HG03520 (cell line): ENCODE results near the gene ANKZF1.

Source experiments
- ATAC-seq: cut with Tn5 transposase; IDR thresholded peaks from one replicate; pipeline ENCODE4 v1.9.1; 2021; ENCODE audit warnings: mild to moderate bottlenecking, moderate library complexity; ENCODE audit not compliant: unreplicated experiment

Gene ANKZF1

DNA sequence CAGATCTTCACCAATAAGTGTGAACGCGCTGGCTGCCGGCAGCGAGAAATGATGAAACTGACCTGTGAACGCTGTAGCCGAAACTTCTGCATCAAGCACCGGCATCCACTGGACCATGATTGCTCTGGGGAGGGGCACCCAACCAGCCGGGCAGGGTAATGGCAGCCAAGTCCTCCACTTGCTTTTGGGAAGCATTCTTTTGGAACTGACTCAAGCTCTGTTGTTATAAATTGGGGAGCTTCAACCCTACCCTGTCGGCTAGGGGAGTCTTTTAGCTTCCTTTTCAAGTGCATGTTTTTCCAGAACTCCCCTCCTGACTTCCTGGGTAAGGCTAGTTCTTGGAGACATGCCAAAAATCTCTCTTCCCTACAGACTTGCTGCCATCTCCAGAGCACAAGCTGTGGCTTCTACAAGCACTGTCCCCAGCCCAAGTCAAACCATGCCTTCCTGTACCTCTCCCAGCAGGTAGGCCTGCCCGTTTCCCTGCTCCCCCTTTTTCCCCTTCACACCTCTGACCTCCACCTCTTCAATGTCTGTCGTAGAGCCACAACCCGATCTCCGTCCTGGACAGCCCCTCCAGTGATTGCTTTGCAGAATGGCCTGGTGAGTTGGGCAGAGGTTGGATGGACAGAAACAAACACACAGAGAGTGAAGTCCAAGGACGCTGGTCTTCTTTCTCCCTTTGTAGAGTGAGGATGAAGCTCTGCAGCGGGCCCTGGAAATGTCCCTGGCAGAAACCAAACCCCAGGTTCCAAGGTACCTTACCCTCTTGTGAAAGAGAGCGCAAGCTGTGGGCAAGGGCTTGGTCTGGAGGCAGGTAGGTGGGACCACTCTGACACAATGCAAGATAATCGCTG, 21.5 kb upstream of the ANKZF1 start:
- ATAC-seq: no peak

DNA sequence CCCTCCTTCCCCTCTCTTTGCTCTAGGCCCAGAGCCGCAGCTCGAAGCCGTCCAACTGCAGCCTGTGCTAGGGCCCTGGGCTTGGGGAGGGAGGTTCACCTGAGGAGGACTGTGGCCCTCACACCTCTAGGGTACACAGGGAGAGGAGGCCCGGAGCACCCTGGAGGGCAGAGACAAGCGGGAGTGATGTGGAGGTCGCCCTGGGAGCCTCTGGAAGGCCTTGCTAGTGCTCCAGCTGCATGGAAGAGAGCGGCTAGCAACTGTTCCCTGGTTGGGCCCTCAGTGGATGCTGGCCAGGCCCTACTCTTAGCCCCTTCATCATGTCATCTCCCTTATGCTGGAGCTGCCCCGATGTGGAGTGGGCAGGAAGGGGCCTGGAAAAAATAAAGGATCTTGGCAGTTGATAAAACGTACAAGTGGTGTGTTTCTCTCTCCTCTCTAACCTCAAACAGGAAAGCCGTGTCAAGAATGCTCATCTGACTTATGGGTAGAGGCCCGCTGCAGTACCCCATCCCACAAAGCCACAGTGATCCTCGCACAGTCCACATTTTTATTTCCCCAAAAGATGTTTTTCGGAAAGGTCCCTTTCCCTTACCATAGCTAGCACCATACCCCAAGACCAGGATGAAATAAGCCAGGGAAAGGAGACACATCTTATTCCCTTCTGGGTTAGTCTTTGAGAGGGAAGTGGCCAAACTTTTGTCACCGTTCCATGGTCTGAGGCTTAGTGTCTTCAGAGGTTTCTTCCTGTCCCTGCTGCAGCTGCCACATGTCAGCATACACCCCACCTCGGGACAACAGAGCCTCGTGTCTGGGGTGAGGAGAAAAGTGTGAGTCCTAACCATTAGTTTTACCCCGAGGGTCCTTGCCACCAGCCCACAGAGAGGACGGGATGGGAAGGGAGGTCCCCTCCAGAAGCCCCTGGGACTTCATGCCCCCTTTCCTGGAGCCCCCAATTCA, 20.1 kb upstream of the ANKZF1 start:
- ATAC-seq: no peak

DNA sequence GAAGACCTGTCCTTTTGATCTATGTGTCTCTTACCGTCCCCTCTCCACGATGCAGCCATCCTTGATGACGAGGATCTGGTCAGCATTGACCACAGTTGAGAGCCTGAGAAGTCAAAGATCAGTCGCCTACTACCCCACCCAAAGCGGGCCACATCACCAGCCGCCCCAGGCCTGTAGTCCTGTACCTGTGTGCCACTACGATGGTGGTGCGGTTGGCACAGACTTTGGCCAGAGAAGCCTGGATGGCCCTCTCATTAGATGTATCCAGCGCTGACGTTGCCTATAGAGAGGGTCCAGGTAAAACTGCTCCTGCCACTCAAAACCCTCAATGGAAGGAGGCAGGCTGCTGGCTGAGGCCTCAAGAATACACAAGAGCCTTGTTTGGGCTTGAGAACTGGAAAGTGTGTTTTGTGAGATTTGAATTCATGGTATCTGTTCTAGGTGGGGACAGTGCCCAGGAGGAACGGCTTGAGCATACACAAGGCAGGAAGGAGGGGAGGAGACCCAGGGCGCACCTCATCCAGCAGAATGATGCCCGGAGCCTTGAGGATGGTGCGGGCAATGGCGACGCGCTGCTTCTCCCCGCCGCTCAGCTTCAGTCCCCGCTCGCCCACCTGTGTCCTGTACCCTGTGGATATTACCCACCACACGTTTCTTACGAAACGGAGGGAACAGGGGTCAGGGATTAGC, 19.3 kb upstream of the ANKZF1 start:
- no peak for ATAC-seq

DNA sequence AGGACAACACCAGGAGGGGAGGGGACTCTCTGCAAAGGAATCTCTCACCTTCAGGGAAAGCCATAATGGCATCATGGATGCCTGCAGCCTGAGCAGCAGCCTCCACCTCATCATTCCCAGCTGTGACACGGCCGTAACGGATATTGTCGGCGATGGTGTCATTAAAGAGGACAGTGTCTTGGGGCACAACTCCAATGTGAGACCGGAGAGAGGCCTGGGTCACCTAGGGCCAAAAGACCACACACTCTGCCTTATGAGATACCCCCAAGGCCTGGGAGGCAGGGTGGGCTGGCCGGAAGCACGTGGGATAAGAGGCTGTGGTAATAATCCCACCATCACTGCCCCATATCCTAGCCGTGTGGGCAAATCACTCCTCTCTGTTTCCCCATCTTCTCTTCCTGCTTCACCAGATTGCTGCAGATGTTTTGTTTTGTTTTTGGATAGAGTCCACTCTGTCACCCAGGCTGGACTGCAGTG, 18.7 kb upstream of the ANKZF1 start:
- no peak for ATAC-seq

DNA sequence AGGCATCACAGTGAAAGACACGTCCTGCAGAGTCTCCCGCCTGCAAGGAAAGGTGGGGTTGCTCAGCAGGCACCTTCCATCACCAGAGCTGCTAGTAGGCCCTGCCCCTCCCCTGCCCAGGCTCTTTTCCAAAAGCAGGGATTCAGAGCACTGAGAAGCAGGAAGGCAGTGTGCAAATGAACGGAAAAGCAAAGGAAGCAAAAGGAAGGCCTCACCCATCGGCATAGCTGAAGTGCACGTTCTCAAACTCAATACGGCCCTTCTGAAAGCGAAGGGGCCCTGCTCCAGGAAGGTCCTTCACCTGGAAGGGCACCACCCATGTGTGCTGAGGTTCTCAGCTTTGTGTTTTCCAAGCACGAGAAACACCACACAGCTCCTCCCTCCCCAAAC, 16.6 kb upstream of the ANKZF1 start:
- no peak for ATAC-seq

DNA sequence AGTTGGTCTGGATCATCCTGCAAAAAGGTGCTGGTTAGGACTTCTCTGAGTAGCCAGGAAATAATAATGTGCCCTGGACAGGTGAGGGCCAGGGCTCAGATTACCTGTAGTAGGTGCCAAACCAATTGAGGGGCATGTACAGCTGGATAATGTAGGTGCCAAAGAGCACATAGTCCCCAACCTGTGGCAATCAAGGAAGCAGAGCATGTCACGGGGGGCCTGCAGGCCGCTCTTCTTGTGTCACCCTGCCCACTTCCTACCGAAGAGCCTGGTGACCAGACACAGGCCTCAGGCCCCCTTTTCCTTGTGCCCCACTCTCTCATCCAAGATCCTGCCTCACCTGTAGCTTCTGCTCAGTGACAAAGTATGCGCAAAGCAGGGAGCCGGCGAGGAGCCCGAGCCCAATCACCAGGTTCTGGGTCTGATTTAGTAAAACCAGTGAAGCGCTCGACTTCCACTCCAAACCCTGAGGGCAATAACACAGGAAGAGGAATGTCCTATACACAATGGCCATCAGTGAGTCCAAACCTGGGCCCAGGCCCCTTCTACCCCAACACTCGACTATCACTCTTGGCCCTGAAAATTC, 16.0 kb upstream of the ANKZF1 start:
- ATAC-seq: no peak

DNA sequence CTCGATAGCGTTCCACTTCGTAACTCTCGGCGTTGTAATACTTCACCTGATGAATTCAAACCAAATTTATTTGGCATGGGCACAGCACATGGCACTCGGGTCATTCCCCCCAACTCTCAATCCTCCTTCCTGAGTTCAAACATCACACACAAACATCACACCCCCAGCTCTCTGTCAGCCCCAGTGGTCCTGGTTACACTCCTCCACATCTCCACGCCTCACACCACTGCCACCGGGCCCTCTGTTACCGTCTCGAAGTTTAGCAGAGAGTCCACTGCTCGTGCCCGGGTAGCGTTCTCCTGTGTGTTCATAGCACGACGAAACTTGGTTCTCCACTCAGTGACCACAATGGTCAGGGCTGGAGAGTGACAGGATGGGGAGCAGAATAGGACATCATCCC, 15.5 kb upstream of the ANKZF1 start:
- ATAC-seq: no peak

DNA sequence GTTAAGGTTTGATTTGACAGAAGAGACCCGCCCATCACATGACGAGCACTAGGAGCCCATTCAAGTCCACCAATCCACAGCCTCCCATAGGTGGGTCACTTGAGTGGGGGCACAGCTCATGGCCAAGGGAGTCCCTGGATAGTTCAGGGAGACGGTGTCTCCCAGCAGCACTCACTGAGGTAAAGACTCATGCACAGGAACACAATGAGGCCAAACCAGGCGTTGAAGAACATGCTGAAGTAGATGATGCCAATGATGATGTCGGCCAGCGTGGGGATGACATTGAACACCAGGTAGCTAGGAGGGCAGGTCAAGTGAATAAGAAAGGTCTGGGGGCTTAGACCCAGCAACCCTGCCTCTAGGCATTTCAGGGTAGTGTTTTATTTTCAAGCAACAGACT, 14.8 kb upstream of the ANKZF1 start:
- no peak for ATAC-seq

DNA sequence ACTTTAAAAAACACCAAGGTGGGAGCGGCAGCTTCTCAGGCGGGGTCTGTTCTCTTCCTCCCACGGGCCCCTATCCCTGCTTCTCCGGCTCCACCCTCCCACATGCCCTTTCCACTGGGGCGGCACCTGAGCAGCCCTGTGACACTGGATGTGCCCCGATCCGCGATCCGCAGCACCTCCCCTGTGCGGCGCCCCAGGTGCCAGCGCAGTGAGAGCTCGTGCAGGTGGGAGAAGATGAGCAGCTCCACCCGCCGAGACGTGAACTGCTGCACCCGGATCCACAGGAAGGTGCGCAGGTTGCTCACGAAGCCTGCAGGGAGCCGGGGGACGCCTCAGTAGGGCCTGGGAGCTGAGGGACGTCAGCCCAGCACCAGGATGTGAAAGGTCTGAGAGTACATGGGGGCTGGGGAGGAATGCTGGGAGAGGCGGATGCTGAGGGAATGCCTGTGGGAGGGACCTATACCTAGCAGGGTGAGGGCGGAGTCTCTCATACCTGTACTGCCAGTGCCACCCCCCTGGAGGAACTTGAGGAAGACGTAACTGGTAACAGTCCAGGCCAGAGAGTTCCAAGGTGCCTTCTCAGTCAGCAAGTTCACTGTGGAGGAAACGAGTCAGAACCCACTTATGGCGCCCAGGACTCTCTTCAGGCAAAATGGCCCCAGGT, 13.6 kb upstream of the ANKZF1 start:
- ATAC-seq: no peak

DNA sequence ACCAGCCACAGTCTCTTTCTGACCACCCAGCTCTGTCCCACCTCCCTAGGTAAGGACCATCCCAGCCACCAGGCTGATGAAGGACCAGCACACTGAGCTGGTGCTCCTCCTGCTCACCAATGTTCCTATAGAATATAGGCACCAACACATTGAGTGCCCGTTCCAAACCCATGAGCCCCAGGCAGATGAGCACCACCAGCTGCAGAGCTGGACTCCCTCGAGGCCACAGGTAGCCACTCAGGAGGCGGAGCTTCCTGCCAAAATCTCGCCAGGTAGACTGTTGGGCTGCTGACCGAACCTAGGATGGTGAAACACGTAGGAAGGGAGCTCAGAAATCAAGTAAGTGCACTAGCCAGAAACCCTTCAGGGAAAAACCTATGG, 13.1 kb upstream of the ANKZF1 start:
- ATAC-seq: no peak

DNA sequence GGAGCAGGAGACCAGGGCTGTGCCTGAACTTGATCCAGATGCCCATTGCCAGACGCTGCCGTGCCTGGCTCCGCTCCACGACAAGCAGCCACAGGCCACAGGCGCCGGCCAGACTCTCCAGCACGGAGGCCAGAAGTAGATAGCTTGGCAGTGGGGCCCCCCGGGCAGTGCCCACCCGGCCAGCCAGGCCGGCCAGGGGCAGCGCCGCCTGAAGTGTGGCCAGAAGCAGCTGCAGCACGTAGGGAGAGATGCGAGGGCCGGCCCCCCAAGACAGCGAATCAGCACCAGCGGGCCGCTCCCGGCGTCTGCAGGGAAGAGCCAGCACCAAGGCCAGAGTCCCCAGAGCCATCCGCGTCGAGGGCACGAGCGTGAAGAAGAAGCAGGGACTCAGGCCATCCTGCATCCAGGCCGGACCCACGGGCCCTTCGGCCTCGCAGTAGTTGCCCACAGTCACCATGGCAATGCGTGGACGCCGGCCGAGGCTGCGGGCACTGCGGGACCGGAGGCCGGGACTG, 11.3 kb upstream of the ANKZF1 start:
- peak; percentile 21 for ATAC-seq

DNA sequence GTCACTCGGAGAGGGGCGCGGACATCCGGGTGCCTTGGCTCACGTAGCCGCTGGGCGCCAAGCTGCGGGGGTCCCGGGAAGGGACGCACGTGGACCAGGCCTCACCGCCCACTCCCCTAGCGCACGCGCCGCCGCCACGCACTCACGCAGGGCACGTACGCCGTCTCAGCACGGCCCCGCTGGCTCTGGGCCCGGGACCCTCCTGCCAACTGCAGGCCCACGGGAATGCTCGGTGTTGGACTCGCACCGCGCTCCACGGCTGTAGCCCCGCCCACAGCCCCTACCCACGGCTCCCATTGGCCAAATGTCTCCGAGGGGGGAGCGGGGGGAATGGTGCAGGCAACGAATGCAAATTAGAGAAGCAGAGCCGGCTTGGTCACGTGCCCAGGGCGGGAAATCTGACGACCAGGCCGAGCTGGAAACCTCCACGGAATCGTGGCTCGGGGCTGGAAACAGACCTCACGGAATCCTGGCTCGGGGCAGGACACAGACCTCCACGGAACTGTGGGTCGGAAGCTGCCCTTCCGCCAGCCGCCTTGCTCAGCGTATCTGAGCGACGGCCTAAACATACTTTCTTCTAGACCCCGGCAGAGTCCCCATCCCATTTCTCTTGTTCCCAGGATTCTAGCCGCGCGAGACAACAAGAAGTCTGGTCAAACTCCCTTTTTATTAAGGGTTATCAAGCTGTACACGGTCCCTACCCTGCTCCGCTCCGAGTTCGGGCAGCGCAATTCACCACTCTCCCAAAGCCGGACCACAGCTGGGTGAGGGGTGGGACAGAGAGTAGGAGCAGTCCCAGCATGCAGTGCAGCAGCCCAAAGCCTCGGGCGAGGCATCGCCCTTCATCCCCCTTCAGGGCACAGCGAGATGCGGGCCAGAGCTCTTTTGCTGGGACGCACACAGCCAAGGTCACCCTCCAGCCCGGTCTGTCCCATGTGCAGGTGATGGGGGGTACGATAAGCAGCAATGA, 10.6 kb upstream of the ANKZF1 start, which contains the start of gene ABCB6:
ABCB6 (minus strand) TSS at position 227 of the 970 bp plus-strand sequence. CDS start 285 bp downstream, outside the sequence.
- peak; percentile 53 for ATAC-seq

DNA sequence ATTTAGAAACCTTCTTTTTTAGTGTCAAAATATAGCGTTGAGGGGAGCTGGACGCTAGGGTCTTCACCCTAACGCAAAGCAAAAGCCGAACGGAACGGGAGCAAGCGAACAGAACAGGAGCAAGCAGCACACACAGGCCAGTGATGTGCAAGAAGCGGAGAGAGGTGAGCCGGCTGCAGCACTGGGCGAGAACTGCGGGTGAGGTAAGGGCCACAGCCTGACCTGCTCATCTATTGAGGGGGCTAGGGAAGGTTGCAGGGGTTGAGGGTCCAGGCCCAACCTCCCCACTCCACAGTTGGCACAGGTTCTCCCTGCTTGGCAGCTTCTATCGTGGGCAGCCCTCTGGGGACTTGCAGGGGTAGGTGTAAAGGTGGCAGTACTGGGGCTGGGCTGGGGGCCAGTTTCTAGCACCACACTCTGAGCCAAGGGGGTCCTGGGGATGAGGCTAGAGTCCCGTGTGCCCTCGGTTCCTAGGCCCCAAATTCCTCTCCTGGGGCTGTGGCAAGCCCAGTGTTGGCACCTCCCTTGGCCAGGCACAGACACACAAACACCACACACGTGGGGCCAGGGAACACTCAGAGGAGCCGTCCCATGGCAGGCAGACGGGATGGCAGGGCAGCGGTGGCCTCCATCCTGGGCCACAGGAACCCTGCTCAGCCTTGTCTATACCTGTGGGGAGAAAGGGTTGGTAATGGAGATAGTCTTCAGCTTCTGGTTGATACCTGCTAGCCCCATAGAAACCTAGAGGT, 9.6 kb upstream of the ANKZF1 start:
- ATAC-seq: no peak

DNA sequence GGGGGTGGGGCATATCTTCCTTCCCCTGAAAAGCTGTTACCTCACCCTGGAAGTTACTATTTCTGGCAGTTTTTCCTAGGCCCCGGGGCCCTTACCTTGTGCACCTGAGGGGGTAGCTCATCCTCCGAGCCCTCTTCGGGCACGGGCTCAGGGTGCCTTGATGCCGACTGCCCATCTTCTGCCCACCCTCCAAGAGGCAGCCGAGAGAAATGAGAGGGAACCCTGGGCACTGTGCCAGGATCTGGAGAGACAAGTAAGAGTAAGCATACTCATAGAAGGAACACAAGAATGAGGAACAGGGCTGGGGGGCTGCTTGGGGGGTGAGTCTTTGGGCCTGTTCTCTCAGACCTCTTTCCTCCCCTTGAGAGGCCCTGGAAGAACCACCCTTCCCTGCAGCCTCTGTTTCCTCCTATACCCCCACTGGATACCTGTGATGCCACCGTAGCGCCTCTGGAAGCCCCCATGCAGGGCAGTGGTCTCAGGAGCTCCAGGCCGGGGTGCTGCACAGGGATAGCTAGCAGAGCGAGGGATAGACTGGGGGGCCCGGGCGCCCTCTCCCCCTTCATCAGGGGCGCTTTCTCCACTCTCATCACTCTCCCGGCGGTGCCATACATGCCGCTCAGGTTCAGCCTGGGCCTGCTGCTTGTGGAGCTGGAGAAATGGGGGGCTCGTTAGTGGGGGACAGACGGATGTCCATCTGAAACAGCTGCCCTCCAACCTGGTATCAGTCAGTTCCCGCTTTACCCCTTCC, 8.8 kb upstream of the ANKZF1 start:
- ATAC-seq: no peak

DNA sequence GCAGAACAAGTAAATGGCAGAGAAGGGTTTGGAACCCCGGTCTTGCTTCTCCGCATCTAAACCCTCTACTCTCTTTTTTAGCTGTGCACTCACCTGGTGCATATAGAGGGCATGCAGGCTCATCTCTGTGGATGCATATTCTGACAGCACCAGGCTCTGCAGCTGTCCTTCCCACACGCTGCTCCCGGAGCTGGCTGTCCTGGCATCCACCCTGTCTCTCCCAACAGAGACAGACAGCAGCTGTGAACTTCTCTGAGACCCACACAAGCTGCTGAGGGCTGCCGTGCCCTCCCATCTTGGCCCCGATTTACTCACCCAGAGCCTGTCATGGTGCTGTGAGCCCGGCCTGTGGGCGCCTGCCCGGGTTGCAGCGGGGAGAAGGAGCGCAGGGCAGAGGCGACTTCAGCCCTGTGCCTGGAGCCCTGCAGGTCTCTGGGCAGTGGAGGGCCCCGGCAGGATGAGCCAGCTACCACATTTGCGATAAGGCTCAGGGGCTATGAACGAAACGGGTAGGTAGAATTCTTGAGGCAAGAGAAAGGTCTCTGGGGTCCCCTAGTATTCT, 7.6 kb upstream of the ANKZF1 start:
- no peak for ATAC-seq

DNA sequence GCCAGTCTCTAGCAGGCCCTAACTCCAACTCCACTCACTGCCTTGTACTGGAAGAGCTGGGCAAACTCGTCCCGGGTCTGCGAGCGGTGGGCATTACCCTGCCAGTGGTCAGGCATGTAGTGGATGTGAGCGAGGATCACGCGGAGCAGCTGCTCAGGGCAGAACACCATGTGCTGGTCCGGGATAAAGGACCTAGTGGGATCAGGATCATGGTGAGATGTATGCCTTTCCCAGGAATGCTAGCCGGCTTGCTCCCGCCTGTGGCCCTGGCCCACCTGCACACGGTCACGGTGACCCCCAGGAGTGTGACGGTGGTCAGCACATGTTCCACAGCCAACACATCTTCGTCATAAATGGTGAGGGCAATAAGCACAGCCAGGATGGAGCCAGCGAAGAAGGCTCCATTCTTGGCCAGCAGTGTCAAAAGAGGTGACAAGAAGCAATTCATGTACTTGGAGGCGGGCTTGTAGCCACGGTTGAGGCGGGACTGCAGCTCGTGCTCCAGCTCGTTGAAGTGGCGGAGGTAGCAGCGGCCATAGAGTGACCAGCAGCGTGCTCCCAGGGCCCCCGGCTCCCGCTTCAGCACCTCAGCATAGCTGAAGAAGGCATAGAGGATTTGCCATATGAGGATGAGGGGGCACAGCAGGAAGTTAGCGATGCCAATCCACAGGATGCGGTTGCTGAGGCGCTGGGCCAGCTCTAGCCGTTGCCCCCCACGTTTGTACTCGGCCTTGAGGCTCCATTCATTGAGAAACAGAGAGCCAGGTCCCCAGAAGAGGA, 5.6 kb upstream of the ANKZF1 start:
- no peak for ATAC-seq
